ENCODE measurements around the gene TBR1. TPM values are rescaled to one million over a fixed set of nuclear protein-coding genes. Genes with fewer than 3 reads are reported as not detected.

The TBR1 gene
- total RNA-seq, 1 experiment from 2014 or later = not detected

DNA sequence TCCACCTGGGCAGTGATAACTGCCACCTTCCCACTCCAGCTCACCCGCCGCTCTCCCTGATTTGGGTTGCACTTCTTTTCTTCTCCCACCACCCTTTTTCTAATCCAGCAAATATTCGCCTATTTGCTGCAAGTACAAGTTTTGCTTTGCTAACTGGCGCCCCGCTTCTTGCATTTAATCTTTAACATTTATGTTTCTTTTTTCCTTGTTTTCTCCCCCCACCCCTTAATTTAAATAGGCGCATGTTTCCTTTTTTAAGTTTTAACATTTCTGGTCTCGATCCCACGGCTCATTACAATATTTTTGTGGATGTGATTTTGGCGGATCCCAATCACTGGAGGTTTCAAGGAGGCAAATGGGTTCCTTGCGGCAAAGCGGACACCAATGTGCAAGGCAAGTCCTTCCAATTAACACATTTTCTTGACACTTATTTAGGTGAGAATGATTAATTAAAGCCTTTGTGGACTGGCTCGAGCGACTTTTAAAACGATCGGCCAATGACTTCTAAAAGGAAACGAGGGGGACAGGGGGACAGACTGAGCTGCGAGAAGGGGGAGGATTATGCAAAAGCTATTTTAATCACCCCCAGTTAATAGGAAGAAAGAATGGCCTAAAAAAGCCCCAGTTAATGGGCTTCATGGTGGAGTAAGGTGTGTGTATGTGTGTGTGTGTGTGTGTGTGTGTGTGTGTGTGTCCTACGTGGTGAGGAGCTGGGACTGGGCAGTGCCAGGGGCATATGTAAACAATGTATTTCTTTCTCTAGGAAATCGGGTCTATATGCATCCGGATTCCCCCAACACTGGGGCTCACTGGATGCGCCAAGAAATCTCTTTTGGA is 1.6 kb downstream of the TBR1 start:
- no peak overlapping the region for H3K4me2 ChIP-seq

DNA sequence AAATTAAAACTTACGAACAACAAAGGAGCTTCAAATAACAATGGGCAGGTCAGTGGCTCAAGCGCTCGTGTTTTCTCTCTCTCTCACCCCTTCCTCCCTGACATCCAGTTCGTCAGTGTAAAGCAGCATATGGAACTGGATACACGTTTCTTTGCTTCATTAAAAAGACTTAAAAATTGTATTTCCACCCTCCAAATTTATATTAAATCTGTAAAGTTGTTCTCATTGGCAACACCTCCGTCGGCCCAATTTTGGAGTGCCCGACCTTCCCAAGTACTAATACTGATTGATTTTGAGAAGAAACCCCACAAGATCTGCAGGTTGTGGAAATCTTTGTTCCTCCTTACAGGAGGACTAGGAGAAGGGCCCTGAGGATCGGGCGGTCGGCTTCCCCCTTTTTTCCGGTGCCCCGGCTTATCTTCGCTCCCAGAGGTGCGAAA is 2.2 kb downstream of the TBR1 start:
- no peaks in the 10 kb centered on the region for H3K27me3 ChIP-seq (ENCODE audit: insufficient read depth, low read depth)
- ChIA-PET POLR2A (ENCODE audit: unreplicated experiment) (no interaction called here), CTCF (no interaction called here)
- TF ChIP-seq CTCF (conservative IDR thresholded peaks at IDR 0.05) = no peak
- no peak for TF ChIP-seq EZH2 (IDR thresholded peaks at IDR 0.05; ENCODE audit: low read depth)
- no peak for DNase-seq
- no peaks in the 10 kb centered on the region for H3K4me1 ChIP-seq (replicated peaks; ENCODE audit: insufficient read depth)
- no peaks in the 10 kb centered on the region for H3K9me3 ChIP-seq (ENCODE audit: insufficient read depth, low read depth)
- no peak overlapping the region for H3K4me3 ChIP-seq
- no TSS peak for BruUV-seq (replicated peaks)
- no peak overlapping the region for H3K27ac ChIP-seq
- no peaks in the 10 kb centered on the region for H3K9me2 ChIP-seq (ENCODE audit: insufficient read depth)
- H3K79me2 ChIP-seq (ENCODE audit: low read depth) = no peaks in the 10 kb centered on the region
- intact Hi-C loops (cut with micrococcal nuclease; ENCODE audit: unreplicated experiment) = no loop called here
- H2AFZ ChIP-seq = no peak overlapping the region
- H4K20me1 ChIP-seq (ENCODE audit: insufficient read depth) = no peaks in the 10 kb centered on the region
- no peaks in the 10 kb centered on the region for H3F3A ChIP-seq (ENCODE audit: insufficient read depth, low read depth)
- no peak overlapping the region for H3K4me2 ChIP-seq
- H3K36me3 ChIP-seq (ENCODE audit: low read depth) = no peaks in the 10 kb centered on the region

More for the DNA sequence above, 1.6 kb downstream of the TBR1 start:
- Histone ChIP-seq H3K4me1 (replicated peaks; ENCODE audit: insufficient read depth) (no peaks in the 10 kb centered on the region), H3K4me3 (no peak overlapping the region), H3K27me3 (ENCODE audit: insufficient read depth, low read depth) (no peaks in the 10 kb centered on the region), H3F3A (ENCODE audit: insufficient read depth, low read depth) (no peaks in the 10 kb centered on the region), H3K36me3 (ENCODE audit: low read depth) (no peaks in the 10 kb centered on the region), H3K79me2 (ENCODE audit: low read depth) (no peaks in the 10 kb centered on the region), H2AFZ (no peak overlapping the region), H3K9me3 (ENCODE audit: insufficient read depth, low read depth) (no peaks in the 10 kb centered on the region), H3K27ac (no peak overlapping the region), H3K9me2 (ENCODE audit: insufficient read depth) (no peaks in the 10 kb centered on the region), H4K20me1 (ENCODE audit: insufficient read depth) (no peaks in the 10 kb centered on the region)
- no TSS peak for BruUV-seq (replicated peaks)
- POLR2A ChIA-PET (ENCODE audit: unreplicated experiment) = interaction anchor here (0.7 kb wide), 1 partner anchor 30 kb away, joined by 3 read pairs; no protein-coding TSS in a partner anchor
- CTCF ChIA-PET = no interaction called here
- no peak for DNase-seq
- TF ChIP-seq CTCF (conservative IDR thresholded peaks at IDR 0.05) (no peak), EZH2 (IDR thresholded peaks at IDR 0.05; ENCODE audit: low read depth) (no peak)
- intact Hi-C loops (cut with micrococcal nuclease; ENCODE audit: unreplicated experiment) = no loop called here

DNA sequence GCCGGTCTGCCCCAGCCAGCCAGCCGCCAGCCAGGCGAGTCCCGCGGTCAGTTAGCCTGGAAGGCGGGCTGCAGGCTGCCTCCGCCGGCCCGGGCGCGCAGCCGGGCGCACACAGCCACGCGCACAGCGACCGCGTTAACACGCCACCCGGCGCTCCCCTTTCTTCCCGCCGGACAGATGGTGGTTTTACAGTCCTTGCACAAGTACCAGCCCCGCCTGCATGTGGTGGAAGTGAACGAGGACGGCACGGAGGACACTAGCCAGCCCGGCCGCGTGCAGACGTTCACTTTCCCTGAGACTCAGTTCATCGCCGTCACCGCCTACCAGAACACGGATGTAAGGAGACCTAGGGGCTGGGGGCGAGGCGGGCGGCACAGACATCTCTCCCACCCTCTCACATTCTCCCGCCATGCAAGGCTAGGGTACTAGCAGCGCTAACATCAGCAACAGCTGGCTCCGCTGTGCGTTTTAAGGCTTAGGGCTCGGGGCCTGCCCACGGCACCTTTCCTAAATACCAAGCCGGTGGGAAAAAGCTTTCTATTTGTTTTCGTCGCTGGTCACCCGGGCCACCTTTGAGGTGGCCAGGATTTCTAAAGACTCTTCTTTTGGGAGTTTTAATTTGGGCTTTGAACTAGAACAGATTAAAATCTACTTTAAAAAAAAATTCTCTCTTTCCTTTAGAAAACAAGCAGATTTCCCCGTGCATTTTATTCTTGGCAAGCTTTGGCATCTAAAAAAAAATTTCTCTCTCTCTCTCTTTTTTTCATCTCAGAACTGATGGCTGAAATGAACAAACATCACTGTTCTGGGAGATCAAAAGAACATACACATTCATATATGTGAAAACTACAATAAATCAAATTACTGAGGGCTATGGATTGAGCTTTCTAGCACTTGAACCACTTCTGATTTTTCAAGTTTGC is 2.9 kb downstream of the TBR1 start:
- Histone ChIP-seq H3K4me2 (no peak overlapping the region), H4K20me1 (ENCODE audit: insufficient read depth) (no peaks in the 10 kb centered on the region), H3K36me3 (ENCODE audit: low read depth) (no peaks in the 10 kb centered on the region), H2AFZ (no peak overlapping the region), H3K79me2 (ENCODE audit: low read depth) (no peaks in the 10 kb centered on the region), H3K4me3 (no peak overlapping the region), H3K27ac (no peak overlapping the region), H3F3A (ENCODE audit: insufficient read depth, low read depth) (no peaks in the 10 kb centered on the region), H3K27me3 (ENCODE audit: insufficient read depth, low read depth) (no peaks in the 10 kb centered on the region), H3K4me1 (replicated peaks; ENCODE audit: insufficient read depth) (no peaks in the 10 kb centered on the region), H3K9me2 (ENCODE audit: insufficient read depth) (no peaks in the 10 kb centered on the region), H3K9me3 (ENCODE audit: insufficient read depth, low read depth) (no peaks in the 10 kb centered on the region)
- POLR2A ChIA-PET (ENCODE audit: unreplicated experiment) = no interaction called here
- CTCF ChIA-PET = interaction anchor here (0.6 kb wide), 1 partner anchor 152 kb away, joined by 3 read pairs; no protein-coding TSS in a partner anchor
- DNase-seq = no peak
- no TSS peak for BruUV-seq (replicated peaks)
- intact Hi-C loops (cut with micrococcal nuclease; ENCODE audit: unreplicated experiment) = no loop called here
- TF ChIP-seq CTCF (conservative IDR thresholded peaks at IDR 0.05) (no peak), EZH2 (IDR thresholded peaks at IDR 0.05; ENCODE audit: low read depth) (no peak)
